ENCODE measurements around the gene KANSL1. TPM values are rescaled to one million over a fixed set of nuclear protein-coding genes. Genes with fewer than 3 reads are reported as not detected.

KANSL1 gene
- total RNA-seq, 1 donor from 2014 or later, result 154 TPM

DNA sequence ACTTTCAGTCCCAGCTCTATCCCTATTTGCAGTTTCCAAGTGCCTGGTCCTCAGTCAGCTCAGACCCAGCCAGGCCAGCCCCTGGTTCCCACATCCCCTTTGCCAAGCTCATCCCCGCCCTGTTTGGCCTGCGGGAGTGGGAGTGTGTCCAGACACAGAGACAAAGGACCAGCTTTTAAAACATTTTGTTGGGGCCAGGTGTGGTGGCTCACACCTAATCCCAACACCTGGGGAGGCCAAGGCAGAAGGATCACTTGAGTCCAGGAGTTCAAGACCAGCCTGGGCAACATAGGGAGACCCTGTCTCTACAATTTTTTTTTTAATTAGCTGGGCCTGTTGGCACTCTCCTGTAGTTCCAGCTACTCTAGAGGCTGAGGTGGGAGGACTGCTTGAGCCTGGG is 192.5 kb downstream of the KANSL1 start:
- Mint-ChIP-seq H3K27me3 (ENCODE audit: unreplicated experiment) (peaks cover 6% of the 10 kb centered on the region), H3K36me3 (ENCODE audit: low read depth, unreplicated experiment) (no peaks in the 10 kb centered on the region), H3K4me1 (ENCODE audit: unreplicated experiment) (peaks cover 6% of the 10 kb centered on the region), H3K4me3 (ENCODE audit: unreplicated experiment) (no peak overlapping the region), H3K27ac (ENCODE audit: unreplicated experiment) (no peak overlapping the region), H3K9me3 (ENCODE audit: unreplicated experiment) (no peaks in the 10 kb centered on the region)
- TF ChIP-seq, protein P1, sequence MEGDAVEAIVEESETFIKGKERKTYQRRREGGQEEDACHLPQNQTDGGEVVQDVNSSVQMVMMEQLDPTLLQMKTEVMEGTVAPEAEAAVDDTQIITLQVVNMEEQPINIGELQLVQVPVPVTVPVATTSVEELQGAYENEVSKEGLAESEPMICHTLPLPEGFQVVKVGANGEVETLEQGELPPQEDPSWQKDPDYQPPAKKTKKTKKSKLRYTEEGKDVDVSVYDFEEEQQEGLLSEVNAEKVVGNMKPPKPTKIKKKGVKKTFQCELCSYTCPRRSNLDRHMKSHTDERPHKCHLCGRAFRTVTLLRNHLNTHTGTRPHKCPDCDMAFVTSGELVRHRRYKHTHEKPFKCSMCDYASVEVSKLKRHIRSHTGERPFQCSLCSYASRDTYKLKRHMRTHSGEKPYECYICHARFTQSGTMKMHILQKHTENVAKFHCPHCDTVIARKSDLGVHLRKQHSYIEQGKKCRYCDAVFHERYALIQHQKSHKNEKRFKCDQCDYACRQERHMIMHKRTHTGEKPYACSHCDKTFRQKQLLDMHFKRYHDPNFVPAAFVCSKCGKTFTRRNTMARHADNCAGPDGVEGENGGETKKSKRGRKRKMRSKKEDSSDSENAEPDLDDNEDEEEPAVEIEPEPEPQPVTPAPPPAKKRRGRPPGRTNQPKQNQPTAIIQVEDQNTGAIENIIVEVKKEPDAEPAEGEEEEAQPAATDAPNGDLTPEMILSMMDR (IDR thresholded peaks at IDR 0.05; ENCODE audit: unreplicated experiment), result no peak
- no peak for DNase-seq (ENCODE audit: low spot score)

DNA sequence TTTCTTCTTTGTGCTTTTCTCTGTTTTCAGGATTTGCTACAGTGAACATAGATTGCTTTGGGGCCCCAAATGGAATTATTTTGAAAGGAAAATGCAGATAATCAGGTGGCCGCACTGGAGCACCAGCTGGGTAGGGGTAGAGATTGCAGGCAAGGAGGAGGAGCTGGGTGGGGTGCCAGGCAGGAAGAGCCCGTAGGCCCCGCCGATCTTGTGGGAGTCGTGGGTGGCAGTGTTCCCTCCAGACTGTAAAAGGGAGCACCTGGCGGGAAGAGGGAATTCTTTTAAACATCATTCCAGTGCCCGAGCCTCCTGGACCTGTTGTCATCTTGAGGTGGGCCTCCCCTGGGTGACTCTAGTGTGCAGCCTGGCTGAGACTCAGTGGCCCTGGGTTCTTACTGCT is 192.9 kb downstream of the KANSL1 start:
- Mint-ChIP-seq H3K9me3 (ENCODE audit: unreplicated experiment) (no peaks in the 10 kb centered on the region), H3K27ac (ENCODE audit: unreplicated experiment) (no peak overlapping the region), H3K4me1 (ENCODE audit: unreplicated experiment) (peaks cover 6% of the 10 kb centered on the region), H3K27me3 (ENCODE audit: unreplicated experiment) (peaks cover 6% of the 10 kb centered on the region), H3K36me3 (ENCODE audit: low read depth, unreplicated experiment) (peaks cover 1% of the 10 kb centered on the region), H3K4me3 (ENCODE audit: unreplicated experiment) (no peak overlapping the region)
- DNase-seq (ENCODE audit: low spot score), result no peak
- TF ChIP-seq, protein P1 (IDR thresholded peaks at IDR 0.05; ENCODE audit: unreplicated experiment), result no peak

DNA sequence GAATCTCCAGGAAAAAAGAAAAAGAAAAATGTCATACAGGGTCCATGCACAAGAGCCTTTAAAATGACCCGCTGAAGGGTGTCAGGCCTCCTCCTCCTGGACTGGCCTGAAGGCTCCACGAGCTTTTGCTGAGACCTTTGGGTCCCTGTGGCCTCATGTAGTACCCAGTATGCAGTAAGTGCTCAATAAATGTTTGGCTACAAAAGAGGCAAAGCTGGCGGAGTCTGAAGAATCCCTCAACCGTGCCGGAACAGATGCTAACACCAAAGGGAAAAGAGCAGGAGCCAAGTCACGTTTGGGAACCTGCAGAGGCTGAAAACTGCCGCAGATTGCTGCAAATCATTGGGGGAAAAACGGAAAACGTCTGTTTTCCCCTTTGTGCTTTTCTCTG is 193.3 kb downstream of the KANSL1 start:
- H3K36me3 Mint-ChIP-seq (ENCODE audit: low read depth, unreplicated experiment), result peaks cover 3% of the 10 kb centered on the region
- TF ChIP-seq, protein P1 (IDR thresholded peaks at IDR 0.05; ENCODE audit: unreplicated experiment), result no peak
- peaks cover 6% of the 10 kb centered on the region for H3K27me3 Mint-ChIP-seq (ENCODE audit: unreplicated experiment)
- no peak overlapping the region for H3K4me3 Mint-ChIP-seq (ENCODE audit: unreplicated experiment)
- no peak for DNase-seq (ENCODE audit: low spot score)
- H3K27ac Mint-ChIP-seq (ENCODE audit: unreplicated experiment), result no peak overlapping the region
- H3K9me3 Mint-ChIP-seq (ENCODE audit: unreplicated experiment), result no peaks in the 10 kb centered on the region
- peaks cover 6% of the 10 kb centered on the region for H3K4me1 Mint-ChIP-seq (ENCODE audit: unreplicated experiment)

DNA sequence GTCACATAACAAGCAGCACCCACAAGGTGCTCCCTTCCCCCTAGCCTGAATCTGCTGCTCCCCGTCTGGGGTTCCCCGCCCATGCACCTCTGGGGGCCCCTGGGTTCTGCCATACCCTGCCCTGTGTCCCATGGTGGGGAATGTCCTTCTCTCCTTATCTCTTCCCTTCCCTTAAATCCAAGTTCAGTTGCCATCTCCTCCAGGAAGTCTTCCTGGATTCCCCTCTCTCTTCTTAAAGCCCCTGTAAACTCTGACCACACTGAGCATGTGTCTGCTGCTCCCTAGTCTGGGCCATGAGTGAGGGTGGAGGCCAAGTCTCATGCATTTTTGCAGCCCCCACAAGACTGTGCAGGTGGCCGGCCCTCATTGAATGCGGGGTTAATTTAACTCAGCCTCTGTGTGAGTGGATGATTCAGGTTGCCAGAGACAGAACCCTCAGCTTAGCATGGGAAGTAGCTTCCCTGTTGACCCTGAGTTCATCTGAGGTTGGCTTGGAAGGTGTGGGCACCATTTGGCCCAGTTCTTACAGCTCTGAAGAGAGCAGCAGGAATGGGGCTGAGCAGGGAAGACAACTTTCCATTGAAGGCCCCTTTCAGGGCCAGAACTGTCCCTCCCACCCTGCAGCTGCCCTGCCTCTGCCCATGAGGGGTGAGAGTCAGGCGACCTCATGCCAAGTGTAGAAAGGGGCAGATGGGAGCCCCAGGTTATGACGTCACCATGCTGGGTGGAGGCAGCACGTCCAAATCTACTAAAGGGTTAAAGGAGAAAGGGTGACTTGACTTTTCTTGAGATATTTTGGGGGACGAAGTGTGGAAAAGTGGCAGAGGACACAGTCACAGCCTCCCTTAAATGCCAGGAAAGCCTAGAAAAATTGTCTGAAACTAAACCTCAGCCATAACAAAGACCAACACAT is 194.0 kb downstream of the KANSL1 start, which contains the start of gene STH:
STH (plus strand) TSS at position 264 of the 913 bp plus-strand sequence; CDS start at position 294, 30 bp downstream.
- H3K36me3 Mint-ChIP-seq (ENCODE audit: low read depth, unreplicated experiment), result peaks cover 3% of the 10 kb centered on the region
- peaks cover 6% of the 10 kb centered on the region for H3K4me1 Mint-ChIP-seq (ENCODE audit: unreplicated experiment)
- H3K27me3 Mint-ChIP-seq (ENCODE audit: unreplicated experiment), result peaks cover 6% of the 10 kb centered on the region
- H3K9me3 Mint-ChIP-seq (ENCODE audit: unreplicated experiment), result no peaks in the 10 kb centered on the region
- H3K27ac Mint-ChIP-seq (ENCODE audit: unreplicated experiment), result no peak within 1 kb of the TSS
- DNase-seq (ENCODE audit: low spot score), result no peak
- no peak within 1 kb of the TSS for H3K4me3 Mint-ChIP-seq (ENCODE audit: unreplicated experiment)
- TF ChIP-seq, protein P1 (IDR thresholded peaks at IDR 0.05; ENCODE audit: unreplicated experiment), result no peak

DNA sequence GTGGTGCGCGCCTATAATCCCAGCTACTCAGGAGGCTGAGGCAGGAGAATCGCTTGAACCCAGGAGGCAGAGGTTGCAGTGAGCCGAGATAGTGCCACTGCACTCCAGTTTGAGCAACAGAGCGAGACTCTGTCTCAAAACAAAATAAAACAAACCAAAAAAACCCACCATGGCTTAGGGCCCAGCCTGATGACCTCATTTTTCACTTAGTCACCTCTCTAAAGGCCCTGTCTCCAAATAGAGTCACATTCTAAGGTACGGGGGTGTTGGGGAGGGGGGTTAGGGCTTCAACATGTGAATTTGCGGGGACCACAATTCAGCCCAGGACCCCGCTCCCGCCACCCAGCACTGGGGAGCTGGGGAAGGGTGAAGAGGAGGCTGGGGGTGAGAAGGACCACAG is 195.6 kb downstream of the KANSL1 start:
- Mint-ChIP-seq H3K9me3 (ENCODE audit: unreplicated experiment) (no peaks in the 10 kb centered on the region), H3K4me3 (ENCODE audit: unreplicated experiment) (no peak overlapping the region), H3K27me3 (ENCODE audit: unreplicated experiment) (peaks cover 6% of the 10 kb centered on the region), H3K4me1 (ENCODE audit: unreplicated experiment) (no peaks in the 10 kb centered on the region), H3K27ac (ENCODE audit: unreplicated experiment) (no peak overlapping the region), H3K36me3 (ENCODE audit: low read depth, unreplicated experiment) (peaks cover 3% of the 10 kb centered on the region)
- DNase-seq (ENCODE audit: low spot score), result no peak
- TF ChIP-seq, protein P1 (IDR thresholded peaks at IDR 0.05; ENCODE audit: unreplicated experiment), result no peak

All from endothelial cell (in vitro differentiated cells).